Keratinocyte (primary cell): ENCODE data around the gene KBTBD4.

Source experiments
- CTCF ChIP-seq, 3 experiments: IDR thresholded peaks in 1 of 3; conservative IDR thresholded peaks in 1 of 3; optimal IDR thresholded peaks in 1 of 3; 2 replicates in 2 of 3; 3 replicates in 1 of 3; pipeline versions ENCODE3 to v1.5.1; 2011; ENCODE audit warnings: low read length in 3 of 3, mild to moderate bottlenecking in 3 of 3, moderate library complexity in 2 of 3, control low read depth in 1 of 3, inconsistent platforms in 1 of 3; ENCODE audit not compliant: insufficient read depth in 2 of 3; ENCODE audit errors: extremely low read depth in 1 of 3
- EZH2 ChIP-seq: IDR thresholded peaks from one replicate; pipeline ENCODE4 v1.6.1; 2012; ENCODE audit warnings: inconsistent platforms, mild to moderate bottlenecking, low read length, moderate library complexity

DNA sequence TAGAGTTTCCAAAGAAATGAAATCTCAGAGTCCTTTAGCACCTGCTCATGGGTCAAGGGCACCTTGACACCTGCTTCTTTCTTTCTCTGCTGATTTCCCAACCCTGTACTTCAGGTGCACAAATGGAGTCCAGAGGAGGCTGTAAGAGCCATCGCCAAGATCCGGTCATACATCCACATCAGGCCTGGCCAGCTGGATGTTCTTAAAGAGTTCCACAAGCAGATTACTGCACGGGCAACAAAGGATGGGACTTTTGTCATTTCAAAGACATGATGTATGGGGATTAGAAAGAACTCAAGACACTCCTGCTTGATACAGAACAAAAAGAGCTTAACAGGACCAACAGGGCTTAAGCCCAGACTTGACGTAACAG, 7.4 kb downstream of the KBTBD4 start:
- TF ChIP-seq CTCF (optimal IDR thresholded peaks at IDR 0.05 in 1 of 3, IDR thresholded peaks at IDR 0.05 in 1 of 3, conservative IDR thresholded peaks at IDR 0.05 in 1 of 3; ENCODE audit: extremely low read depth in 1 of 3, insufficient read depth in 2 of 3, low read length in 3 of 3) = no peak
- TF ChIP-seq EZH2 = no peak
